Left ventricle myocardium superior (tissue), 1 donor: Measurements from ENCODE around the gene RB1. TPM values are rescaled to one million over a fixed set of nuclear protein-coding genes. Genes with fewer than 3 reads are reported as not detected.

ENCODE experiments used
- ATAC-seq: fragments of 200-7000 bp; cut with Tn5 transposase; one replicate; pipeline ENCODE4 v1.9.1; 2020; ENCODE audit warnings: mild to moderate bottlenecking, moderate library complexity
- DNase-seq: peaks from one replicate; pipeline ENCODE4 v3.0.0-alpha.2; 2020
- intact Hi-C: fragments of 100-400 bp; cut with micrococcal nuclease; formaldehyde crosslinking; loops from one replicate; pipeline ENCODE4 v1.11.0; 2022
- total RNA-seq: library from RNA; stranded (reverse); fragmentation: NEBNext Ultra II Directional; extraction: Animal tissue kit (Norgen Biotek cat#: 25700); gene quantifications from one replicate; pipeline ENCODE4 v1.2.1, GENCODE V29; 2021
- donor health status: DM: no; HTN: yes; CAD: no; lungs with severe emphysema.

The RB1 gene
- total RNA-seq, 1 donor from 2014 or later, result 34.2 TPM

- intact Hi-C loops, result no loop called here
- DNase-seq, result no peak
- no peak for ATAC-seq
These were observed 181.9 kb downstream of the RB1 start for GRCh38 chr13:48485432-48485831.

DNA sequence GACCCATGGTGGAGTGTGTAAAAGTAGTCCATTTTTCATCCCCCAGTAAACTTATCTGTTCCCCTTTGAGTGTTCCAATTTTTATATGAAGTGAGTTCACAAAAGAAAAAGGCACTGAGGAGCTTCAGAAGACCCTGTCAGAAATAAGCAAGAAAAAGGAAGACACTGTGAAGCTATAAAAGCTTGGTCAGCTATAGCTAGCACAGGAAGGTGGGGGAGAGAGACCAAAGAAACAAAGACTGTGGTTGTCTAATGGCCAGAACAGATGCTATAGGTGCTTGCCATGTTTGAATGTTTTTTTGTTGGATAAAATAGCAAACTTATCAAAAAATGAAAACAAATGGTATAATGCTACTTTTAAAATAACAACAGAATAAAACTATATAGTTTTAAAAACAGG is 182.8 kb downstream of the RB1 start:
- no peak for ATAC-seq
- intact Hi-C loops, result no loop called here
- no peak for DNase-seq

GRCh38 chr13:48486836-48487235 is 183.3 kb downstream of the RB1 start:
- ATAC-seq, result no peak
- DNase-seq, result no peak
- intact Hi-C loops, result no loop called here

DNA sequence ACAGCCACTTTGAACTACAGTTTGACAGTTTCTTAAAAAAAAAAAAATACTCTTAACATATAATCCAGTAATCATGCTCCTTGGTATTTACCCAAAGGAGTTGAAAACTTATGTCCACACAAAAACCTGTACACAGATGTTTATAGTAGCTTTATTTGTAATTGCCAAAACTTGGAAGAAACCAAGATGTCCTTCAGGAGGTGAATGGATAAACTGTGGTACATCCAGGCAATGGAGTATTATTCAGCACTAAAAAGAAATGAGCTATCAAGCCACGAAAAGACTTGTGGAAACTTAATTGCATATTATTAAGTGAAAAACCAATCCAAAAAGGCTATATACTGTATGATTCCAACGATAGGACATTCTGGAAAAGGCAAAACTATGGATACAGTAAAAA is 184.4 kb downstream of the RB1 start:
- DNase-seq, result no peak
- intact Hi-C loops, result no loop called here
- ATAC-seq, result no peak

DNA sequence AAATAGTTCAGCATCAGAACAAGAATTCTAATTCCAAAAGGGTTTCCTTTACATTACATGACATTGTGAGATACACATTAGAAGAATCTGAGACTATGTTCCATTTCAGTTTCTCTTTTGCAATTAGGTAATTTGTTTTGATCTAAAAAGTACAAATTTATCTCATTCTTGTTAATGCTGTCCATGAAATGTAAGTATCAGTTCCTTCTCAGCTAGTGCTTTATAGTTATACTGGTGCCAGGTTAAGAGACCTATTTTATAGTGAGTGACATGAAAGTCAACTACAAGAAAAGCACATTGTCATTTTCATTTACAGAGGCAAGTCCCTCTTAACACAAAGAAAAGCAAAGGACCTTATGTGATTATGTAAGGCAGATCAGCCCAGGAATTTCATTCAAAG is 185.4 kb downstream of the RB1 start:
- no peak for DNase-seq
- no peak for ATAC-seq
- intact Hi-C loops, result no loop called here

DNA sequence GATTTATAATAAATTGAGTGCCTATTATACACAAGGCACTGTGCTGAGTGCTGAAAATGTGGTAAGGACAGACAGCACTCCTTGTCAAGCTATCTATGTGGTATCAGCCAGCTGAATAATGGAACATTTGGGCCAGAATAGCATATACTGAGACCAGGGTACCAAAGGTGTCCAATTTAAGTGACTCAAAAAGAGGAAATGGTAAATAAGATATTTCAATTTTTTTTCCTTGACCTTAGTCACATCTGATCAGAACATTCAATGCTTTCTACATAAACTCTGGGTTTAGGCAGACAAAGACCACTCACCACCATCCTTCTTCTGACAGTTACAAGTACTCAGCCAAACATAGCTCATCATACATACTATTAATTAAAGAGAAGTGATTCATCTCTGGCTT is 186.1 kb downstream of the RB1 start:
- DNase-seq, result no peak
- intact Hi-C loops, result no loop called here
- ATAC-seq, result no peak

DNA sequence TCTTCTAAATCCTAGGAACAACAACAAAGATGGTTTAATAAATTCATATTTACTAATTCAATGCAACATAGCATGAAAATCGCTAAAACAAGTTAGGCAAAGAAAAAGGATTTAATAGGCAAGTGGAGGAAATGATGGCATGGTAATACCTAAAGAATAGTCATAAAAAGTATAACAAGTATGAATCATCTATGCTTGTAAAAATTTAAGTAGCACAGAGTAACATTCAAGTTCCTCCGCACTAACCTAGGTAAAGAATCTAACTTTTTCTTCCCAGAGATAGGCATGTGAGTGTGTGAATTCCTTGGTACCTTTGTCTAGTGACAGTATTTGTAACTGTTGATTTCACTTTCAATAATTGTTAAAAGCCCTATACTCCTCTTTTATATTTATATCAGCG is 186.7 kb downstream of the RB1 start:
- ATAC-seq, result no peak
- DNase-seq, result no peak
- intact Hi-C loops, result no loop called here

- intact Hi-C loops, result no loop called here
- DNase-seq (no peak), ATAC-seq (no peak)
These were observed 188.0 kb downstream of the RB1 start for GRCh38 chr13:48491423-48492095.

GRCh38 chr13:48492096-48492440 is 188.5 kb downstream of the RB1 start:
- DNase-seq (no peak), ATAC-seq (peak; percentile 49)
- intact Hi-C loops, result no loop called here

DNA sequence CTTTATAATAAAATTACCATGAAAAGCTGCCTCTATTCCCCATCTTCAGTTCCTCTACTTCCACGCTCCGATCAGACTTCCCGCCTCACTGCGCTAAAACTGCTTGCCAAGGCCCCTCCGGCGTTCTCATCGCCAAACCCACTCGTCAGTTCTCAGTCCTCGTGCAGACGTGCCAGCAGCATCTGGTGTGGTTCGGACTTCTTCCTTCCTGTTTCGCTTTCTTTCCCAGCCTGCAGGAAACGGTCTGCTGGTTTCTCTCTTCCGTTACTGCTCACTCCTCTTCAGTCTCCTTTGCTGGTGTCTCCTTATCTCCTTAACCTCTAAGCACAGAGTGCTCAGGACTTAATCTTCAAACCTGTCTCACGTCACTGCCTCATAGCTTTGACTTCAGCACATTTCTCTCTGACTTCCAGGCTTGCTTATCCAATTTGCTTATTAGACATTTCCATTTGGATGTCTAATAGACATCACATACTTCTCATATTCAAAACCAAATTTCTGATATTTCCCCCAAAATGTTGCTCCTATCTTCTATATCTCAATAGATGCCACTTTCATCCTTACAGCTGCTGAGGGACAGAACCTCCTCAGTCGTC is 189.0 kb downstream of the RB1 start:
- intact Hi-C loops, result no loop called here
- ATAC-seq, result peak; percentile 96
- peak; percentile 87 for DNase-seq

DNA sequence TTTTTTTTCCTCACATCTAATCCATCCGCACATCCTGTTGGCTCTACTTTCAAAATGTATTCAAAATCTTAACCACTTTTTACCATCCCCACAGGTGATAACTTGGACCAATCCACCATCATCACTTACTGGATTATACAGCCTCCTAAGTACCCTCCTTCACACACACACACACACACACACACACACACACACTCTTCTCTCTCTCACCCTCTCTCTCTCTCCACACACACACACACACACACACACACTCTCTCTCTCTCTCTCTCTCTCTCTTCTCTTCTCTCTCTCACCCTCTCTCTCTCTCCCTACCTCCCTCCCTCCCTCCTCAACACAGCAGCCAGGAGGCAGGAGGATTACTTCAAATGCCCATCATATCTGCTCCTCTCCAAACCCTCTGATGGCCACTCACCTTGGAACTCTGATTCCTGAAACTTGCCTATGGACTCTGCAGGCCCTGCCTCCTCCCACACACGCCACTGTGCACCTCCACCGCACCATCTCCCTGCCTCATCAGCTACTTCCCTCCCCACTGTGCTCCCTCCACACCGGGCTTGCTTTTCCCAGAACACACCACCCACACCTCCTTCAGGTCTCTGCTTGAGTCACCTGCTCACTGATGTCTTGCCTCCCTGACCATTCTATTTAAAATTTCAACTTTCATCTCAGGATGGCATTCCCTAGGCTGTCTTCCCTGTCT is 189.7 kb downstream of the RB1 start:
- DNase-seq, result no peak
- ATAC-seq, result peak; percentile 17
- intact Hi-C loops, result no loop called here

DNA sequence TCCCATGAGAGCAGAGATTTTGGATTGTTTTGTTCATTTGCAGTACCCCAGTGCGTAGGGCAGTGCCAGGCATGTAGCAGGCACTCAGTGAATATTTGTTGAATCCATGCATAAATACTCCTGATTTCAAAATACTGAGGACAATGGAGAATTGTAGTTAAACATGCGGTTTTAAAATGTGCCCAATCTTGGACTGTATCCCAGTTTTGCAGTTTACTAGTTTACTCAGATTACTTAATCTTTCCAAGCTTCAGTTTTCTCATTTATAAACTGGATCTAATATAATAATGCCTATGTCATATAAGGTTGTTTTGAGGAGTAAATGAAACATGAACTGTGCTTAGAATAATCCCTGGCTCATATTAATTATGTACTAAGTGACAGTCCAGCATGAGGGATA is 190.3 kb downstream of the RB1 start:
- intact Hi-C loops, result no loop called here
- ATAC-seq (no peak), DNase-seq (no peak)

DNA sequence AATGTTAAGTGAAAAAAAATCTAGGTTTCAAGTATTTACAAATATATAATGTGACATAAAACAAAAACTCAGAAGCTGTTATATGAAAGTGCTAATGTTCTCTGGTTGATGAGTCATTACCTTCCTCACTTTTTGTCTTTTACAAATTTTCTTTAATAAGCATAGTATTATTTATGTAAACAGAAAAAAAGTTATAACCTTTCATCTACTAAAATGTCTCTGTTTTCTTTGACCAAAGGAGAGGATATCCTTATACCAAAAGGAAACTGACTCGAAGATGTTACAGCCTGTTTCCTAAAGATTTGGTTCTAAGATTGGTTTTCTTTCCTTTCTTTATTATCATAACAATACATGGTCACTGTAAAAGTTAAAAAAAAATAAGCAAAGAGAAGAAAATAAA is 191.3 kb downstream of the RB1 start:
- intact Hi-C loops, result no loop called here
- DNase-seq, result no peak
- ATAC-seq, result no peak

GRCh38 chr13:48496271-48497161 is 193.0 kb downstream of the RB1 start:
- ATAC-seq (no peak), DNase-seq (no peak)
- intact Hi-C loops, result no loop called here

GRCh38 chr13:48497669-48498068 is 194.1 kb downstream of the RB1 start:
- ATAC-seq (no peak), DNase-seq (no peak)
- intact Hi-C loops, result no loop called here

- intact Hi-C loops, result no loop called here
- ATAC-seq (peak; percentile 68), DNase-seq (no peak)
These were observed 197.2 kb downstream of the RB1 start for GRCh38 chr13:48500652-48501197.

GRCh38 chr13:48501705-48502104 is 198.2 kb downstream of the RB1 start:
- intact Hi-C loops, result no loop called here
- no peak for DNase-seq
- ATAC-seq, result no peak

DNA sequence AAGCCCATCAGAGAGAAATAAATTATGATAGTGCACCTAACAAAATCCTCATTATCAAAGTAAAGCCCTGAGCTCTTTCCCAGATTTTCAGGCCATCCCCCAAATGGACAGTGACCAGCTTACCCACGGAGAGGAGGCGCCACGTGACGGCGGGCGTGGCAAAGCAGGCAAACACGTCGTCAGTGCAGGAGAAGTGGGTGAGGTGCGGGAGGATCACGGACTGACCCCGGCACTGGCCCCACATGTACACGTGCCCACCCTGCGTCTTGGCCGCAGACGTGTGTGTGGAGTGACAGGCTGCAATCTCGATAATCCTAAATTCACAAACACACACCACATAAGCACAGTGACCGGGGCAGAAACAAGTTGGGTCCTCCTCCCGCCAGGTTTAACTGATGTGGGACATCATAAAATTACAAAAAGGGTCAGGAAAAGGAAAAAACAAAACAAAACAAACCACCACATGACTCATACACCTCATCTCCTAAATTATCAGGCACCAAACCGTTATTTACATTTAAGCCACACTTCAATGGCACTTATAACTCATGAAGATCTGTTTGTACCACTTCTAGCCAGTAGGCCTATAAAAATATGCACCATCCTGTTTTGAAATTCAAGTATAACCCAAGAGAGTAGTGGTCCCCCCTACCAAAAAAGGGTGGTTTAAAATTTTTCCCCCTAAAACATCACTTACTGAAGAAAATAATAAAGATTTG is 199.2 kb downstream of the RB1 start:
- intact Hi-C loops, result no loop called here
- DNase-seq (no peak), ATAC-seq (no peak)

GRCh38 chr13:48504606-48505005 is 201.1 kb downstream of the RB1 start:
- DNase-seq, result no peak
- intact Hi-C loops, result no loop called here
- ATAC-seq, result no peak
